ENCODE measurements around the gene ZXDC.

ZXDC gene

GRCh38 chr3:126475413-126476114, at the start of gene ZXDC:
Gene ZXDC (minus strand): TSS chr3:126475891. CDS start chr3:126475865, 26 bp downstream.
- DNase-seq (ENCODE audit: low spot score) = peak; percentile 94

- no peak for DNase-seq (ENCODE audit: low spot score)
Observed at GRCh38 chr3:126525091-126525852, 49.6 kb upstream of the ZXDC start.

- no peak for DNase-seq (ENCODE audit: low spot score)
Observed at GRCh38 chr3:126524429-126524988, 48.8 kb upstream of the ZXDC start.

GRCh38 chr3:126523745-126524428, 48.2 kb upstream of the ZXDC start, which contains the start of gene CHST13:
Gene CHST13 (plus strand): TSS chr3:126524155. CDS start chr3:126524333, 178 bp downstream.
- DNase-seq (ENCODE audit: low spot score) = no peak

GRCh38 chr3:126522363-126522788, 46.7 kb upstream of the ZXDC start:
- peak; percentile 37 for DNase-seq (ENCODE audit: low spot score)

- no peak for DNase-seq (ENCODE audit: low spot score)
Observed at GRCh38 chr3:126521122-126521891, 45.6 kb upstream of the ZXDC start.

DNA sequence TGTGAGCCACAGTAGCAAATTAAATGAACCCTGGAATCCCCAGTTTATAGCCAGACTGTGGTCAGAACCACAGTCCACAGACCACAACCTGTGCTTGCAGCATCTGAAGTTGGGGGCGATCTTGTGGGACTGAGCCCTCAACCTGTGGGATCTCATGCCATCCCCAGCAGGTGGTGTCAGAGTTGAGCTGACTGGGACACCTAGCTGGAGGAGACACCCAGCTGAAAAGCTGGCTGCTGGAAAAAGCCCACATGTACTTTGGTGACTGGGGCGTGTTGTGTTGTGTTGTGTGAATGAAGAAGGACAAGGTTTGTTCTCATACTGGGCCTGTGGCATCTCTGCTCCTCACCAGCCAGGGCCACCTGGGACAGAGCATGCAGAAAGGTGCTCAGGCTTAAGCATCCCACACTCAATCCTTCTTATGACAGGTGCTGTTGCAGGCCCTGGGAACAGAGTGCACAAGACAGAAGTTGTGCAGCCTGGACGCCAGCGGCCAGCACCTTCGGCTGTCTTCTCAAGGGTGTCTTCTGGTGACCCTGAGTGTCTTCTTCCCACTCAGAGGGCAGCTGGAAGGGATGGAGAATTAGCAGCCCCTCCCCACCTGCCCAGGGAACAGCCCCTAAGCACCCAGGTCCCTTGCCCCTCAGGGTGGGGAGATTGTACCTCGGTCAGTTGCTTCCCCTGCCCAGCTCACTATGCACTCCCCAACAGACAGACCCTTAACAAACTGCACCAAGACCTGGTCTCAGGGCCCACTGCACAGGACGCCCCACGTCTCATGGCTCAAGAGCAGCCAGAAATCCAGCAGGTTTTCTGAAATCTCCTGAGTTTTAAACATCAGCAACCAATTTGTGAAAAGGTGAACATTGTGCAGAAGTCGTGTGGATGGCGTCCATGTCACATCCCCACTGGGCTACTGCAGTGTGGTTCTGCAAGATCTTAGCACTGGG, 44.1 kb upstream of the ZXDC start:
- no peak for DNase-seq (ENCODE audit: low spot score)

- DNase-seq (ENCODE audit: low spot score) = no peak
Observed at GRCh38 chr3:126518779-126519177, 43.1 kb upstream of the ZXDC start.

GRCh38 chr3:126517986-126518778, 42.5 kb upstream of the ZXDC start:
- no peak for DNase-seq (ENCODE audit: low spot score)

DNA sequence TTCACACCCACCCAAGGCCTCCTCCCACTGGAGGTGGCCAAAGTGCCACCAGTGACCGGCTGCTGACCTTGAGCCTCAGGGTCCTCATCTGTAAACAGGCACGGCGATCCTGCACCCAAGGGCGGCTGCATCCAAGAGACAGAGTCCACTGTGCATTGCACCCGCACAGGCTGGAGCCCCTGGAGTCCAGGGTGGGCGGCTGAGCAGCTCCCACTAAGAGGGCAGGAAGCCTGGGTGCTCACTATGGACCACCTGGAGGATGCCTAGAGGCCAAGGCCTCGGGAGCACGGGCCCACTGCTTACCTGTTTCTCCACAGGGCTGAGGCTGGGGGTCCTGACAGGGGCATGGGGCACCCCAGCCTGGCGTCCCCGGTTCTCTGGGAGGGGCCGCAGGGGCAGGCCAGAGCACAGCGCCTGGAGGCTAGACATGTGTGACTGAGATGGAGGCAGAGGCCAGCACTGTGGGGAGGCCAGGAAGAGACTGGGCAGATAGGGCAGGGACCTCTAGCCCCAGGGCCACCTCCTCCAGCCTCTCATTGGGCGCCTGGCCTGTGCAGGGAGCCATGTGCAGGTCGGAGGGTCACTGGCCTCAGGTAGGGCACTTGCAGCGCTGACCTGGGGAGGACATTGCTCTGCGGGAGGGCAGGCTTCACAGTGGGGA, 41.7 kb upstream of the ZXDC start, which contains the start of gene UROC1:
UROC1 (minus strand) TSS at position 483 of the 661 bp plus-strand sequence; CDS start at position 429, 54 bp downstream.
- no peak for DNase-seq (ENCODE audit: low spot score)

- no peak for DNase-seq (ENCODE audit: low spot score)
Observed at GRCh38 chr3:126516936-126517290, 41.2 kb upstream of the ZXDC start.

DNA sequence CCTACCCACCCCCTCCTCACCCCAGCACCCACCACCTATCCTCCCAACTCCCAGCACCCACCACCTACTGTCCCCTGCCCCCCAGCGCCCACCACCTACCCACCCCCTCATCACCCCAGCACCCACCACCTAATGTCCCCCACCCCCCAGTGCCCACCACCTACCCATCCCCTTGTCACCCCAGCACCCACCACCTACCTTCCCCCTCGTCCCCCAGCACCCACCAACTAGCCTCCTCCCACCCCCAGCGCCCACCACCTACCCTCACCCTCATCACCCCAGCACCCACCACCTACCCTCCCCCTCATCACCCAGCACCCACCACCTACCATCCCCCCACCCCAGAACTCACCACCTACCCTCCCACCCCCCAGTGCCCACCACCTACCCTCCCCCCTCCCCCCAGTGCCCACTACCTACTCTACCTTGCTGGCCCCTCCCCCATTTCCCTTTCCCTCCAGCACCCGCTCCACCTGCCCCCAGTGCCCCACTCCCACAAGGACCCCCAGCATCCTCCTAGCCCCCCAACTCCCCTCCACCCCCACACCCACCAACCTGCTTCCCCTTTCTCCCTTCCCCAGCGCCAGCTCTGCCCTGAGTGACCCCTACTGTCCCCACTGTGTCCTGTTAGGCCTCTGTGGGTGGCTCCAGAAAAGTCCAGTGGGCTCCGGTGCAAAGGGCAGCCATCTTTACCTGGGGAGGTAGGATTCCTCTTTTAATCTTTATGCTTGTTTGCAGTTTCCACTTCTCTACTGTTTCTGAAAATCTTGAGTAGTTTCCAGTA, 40.7 kb upstream of the ZXDC start:
- no peak for DNase-seq (ENCODE audit: low spot score)

DNA sequence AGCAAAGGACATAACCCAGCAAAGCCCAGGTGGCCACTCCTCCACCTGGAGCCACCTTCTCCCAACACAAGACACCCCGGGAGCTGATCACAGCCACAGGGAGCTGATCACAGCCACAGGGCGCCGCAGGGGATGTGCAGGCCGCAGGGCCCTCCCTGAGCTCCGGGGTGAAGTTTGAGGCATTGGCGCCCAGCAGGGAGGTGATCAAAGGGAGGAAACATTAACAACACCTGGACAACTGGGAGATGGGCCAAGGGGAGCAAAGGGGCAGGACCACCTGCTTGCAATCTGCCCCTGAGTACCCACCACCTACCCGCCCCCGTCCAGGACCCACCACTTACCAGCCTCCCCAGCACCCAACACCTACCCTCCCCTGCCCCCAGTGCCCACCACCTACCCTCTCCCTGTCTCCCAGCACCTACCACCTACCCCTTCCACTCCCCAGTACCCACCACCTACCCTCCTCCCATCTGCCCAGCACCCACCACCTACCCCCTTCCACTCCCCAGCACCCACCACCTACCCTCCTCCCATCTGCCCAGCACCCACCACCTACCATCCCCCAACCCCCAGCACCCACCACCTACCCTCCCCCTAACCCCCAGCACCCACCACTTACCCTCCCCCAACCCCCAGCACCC, 39.5 kb upstream of the ZXDC start:
- DNase-seq (ENCODE audit: low spot score) = no peak

- no peak for DNase-seq (ENCODE audit: low spot score)
Observed at GRCh38 chr3:126514161-126514560, 38.5 kb upstream of the ZXDC start.

DNA sequence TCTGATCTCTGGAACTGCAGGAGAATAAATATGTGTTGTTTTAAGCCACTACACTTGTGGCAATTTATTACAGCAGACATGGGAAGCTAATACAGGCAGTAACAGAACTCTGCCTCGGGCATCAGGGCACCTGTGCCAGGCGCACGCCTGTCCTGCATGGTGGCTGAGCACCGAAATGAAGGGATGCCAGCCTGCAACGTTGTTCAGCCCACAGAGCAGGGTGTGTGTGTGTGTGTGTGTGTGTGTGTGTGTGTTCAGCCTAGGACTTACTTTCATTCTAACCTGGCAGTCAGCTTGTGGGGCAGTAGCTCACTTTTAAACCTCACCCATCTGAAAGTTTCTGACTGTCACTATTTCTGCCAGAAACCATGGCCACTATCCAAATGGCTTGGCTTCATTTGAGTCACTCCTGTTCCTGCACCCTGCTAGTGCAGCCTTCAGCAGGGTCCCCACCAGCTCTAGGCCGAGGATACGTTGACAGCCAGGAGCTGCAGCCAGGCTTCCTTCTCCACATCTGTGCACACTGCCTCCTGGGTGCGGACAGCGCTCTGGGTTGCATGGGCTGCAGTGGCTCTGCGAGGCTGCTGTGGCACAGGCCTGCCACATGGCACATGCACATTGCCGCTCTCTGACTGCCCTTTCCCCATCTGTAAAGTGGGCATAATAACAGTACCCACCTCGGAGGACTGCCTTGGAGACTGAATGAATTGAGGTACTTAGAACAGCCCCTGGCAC, 37.4 kb upstream of the ZXDC start:
- DNase-seq (ENCODE audit: low spot score) = no peak

GRCh38 chr3:126512026-126512425, 36.3 kb upstream of the ZXDC start:
- no peak for DNase-seq (ENCODE audit: low spot score)

DNA sequence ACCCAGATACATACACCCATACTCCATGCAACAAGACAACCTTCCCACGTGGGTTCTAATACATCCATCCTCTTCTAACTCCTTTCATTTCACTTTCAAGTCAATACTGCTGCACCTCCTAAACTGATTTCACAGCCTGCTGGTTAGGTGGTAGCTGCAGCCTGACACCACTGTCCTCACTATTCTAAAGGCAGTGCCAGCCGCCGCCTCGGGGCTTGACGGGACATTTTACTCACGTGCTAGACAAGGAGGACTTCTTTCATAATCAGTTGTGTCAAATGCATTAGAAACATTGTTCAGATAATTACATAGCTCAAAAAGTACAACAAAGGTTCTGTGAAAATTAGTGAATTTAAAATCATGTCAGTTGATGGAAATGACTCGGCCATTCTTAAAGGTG, 35.6 kb upstream of the ZXDC start:
- DNase-seq (ENCODE audit: low spot score) = no peak
